ENCODE measurements around the gene GAGE10. TPM values are rescaled to one million over a fixed set of nuclear protein-coding genes. Genes with fewer than 3 reads are reported as not detected.
"Not testable (repeated sequence)": the region's sequence is repeated elsewhere in the genome, so short reads cannot be mapped to it uniquely, and the experiment has no call there.

Gene GAGE10
- total and polyA plus RNA-seq, 2 donors (not counting 3 experiments of a cell fraction or from before 2014, with no cell fraction given): not detected

DNA sequence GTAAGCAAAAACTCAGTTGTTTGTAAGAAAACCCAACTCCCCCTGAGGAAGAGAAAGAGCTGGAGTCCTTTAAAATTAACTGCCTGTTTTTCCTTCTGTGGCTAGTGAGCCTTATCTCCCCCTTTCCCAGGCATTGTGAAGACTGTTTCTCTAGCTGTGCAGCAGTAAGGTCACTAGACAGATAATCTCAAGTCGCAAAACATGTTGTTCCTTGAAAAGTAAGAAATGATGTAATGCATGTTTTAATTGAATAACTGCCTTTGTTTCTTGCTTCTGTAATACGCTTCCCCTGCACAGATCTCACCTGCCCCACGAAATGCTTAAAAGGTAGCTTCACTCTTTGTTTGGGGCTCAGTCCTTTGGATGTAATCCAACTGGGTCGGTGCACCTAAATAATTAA, 12.6 kb downstream of the GAGE10 start:
- Histone ChIP-seq H3K9me1 (replicated peaks; ENCODE audit: control insufficient read depth, extremely low read depth, insufficient read depth, low read length) (no peaks in the 10 kb centered on the region), H3K9me3 (replicated peaks; ENCODE audit: control insufficient read depth, insufficient read depth, low read length) (no peaks in the 10 kb centered on the region), H3K27ac (ENCODE audit: insufficient read depth, low read depth, low read length) (no peak overlapping the region), H3K27me3 (ENCODE audit: control insufficient read depth in 2 of 2, insufficient read depth in 2 of 2, low read length in 2 of 2) (no peaks in the 10 kb centered on the region), H3K79me2 (ENCODE audit: control insufficient read depth, insufficient read depth, low read length) (no peaks in the 10 kb centered on the region), H3K9ac (replicated peaks; ENCODE audit: extremely low read depth, insufficient read depth, low read length) (no peak overlapping the region), H3K4me3 (replicated peaks in 1 of 3; ENCODE audit: insufficient read depth in 1 of 3, low read depth in 1 of 3, low read length in 3 of 3) (no peak overlapping the region), H3K36me3 (ENCODE audit: control insufficient read depth in 2 of 2, extremely low read depth in 1 of 2, insufficient read depth in 2 of 2, low read length in 2 of 2) (no peaks in the 10 kb centered on the region), H3K4me2 (ENCODE audit: insufficient read depth, low read length) (no peak overlapping the region), H3K4me1 (ENCODE audit: control insufficient read depth, extremely low read depth, insufficient read depth, low read length) (no peaks in the 10 kb centered on the region), H2AFZ (ENCODE audit: low read depth, low read length) (no peak overlapping the region), H4K20me1 (replicated peaks; ENCODE audit: control insufficient read depth, extremely low read depth, insufficient read depth, low read length) (no peaks in the 10 kb centered on the region)
- intact Hi-C loops (cut with micrococcal nuclease): no loop called here
- BruUV-seq (replicated peaks): no TSS peak
- ChIA-PET POLR2A (no interaction called here), CTCF (no interaction called here)
- FAIRE-seq (no peak), DNase-seq (ENCODE audit: low read depth, low spot score) (no peak)
- dilution Hi-C loops (cut with MboI; ENCODE audit: extremely low pct_ligation_motif_present, low sequenced_read_pairs): no loop called here
- TF ChIP-seq POLR2A (IDR thresholded peaks at IDR 0.05; ENCODE audit: low read depth, low read length): no peak

DNA sequence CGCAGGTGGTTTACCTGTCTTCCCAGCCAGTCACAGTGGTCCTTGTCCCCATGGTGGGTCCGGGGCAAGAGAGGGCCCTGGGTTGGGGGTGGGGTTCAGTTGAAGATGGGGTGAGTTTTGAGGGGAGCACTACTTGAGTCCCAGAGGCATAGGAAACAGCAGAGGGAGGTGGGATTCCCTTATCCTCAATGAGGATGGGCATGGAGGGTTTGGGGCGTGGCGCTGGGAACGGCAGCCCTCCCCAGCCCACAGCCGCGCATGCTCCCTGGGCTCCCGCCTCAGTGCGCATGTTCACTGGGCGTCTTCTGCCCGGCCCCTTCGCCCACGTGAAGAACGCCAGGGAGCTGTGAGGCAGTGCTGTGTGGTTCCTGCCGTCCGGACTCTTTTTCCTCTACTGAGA, 18.3 kb downstream of the GAGE10 start, which contains the start of gene GAGE12J:
GAGE12J (plus strand) TSS at position 301 of the 400 bp plus-strand sequence. CDS start 1,157 bp downstream, outside the sequence.
- POLR2A ChIA-PET; H3K27me3 ChIP-seq (ENCODE audit: control insufficient read depth in 2 of 2, insufficient read depth in 2 of 2, low read length in 2 of 2): not testable (repeated sequence)

DNA sequence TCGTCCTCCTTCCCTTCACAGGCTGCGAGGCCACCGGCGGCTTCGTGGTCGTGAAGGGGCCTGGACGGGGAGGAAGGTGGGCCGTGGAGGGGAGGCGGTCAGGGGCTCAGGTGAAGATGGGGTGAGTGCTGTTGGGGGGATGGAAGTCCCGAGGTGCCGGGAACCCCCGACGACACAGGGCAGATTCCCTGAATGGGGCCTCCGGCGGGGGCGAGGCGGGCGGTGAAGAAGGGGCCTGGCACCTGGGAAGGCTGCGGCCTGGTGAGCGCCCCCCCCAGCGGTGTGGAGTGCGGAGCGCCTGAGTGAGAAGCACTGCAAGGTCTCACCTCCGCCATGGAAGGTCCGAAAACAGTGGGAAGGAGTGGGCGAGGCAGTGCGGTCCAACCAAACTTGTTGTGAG, 18.8 kb downstream of the GAGE10 start:
- DNase-seq (ENCODE audit: low read depth, low spot score); CTCF ChIA-PET; H3K4me3 ChIP-seq (replicated peaks in 1 of 3; ENCODE audit: insufficient read depth in 1 of 3, low read depth in 1 of 3, low read length in 3 of 3); H3K4me1 ChIP-seq (ENCODE audit: control insufficient read depth, extremely low read depth, insufficient read depth, low read length); intact Hi-C loops (cut with micrococcal nuclease); H2AFZ ChIP-seq (ENCODE audit: low read depth, low read length); H3K27me3 ChIP-seq (ENCODE audit: control insufficient read depth in 2 of 2, insufficient read depth in 2 of 2, low read length in 2 of 2); H3K9ac ChIP-seq (replicated peaks; ENCODE audit: extremely low read depth, insufficient read depth, low read length); FAIRE-seq; BruUV-seq (replicated peaks); H3K4me2 ChIP-seq (ENCODE audit: insufficient read depth, low read length); H3K36me3 ChIP-seq (ENCODE audit: control insufficient read depth in 2 of 2, extremely low read depth in 1 of 2, insufficient read depth in 2 of 2, low read length in 2 of 2); dilution Hi-C loops (cut with MboI; ENCODE audit: extremely low pct_ligation_motif_present, low sequenced_read_pairs); H4K20me1 ChIP-seq (replicated peaks; ENCODE audit: control insufficient read depth, extremely low read depth, insufficient read depth, low read length); H3K9me3 ChIP-seq (replicated peaks; ENCODE audit: control insufficient read depth, insufficient read depth, low read length); H3K9me1 ChIP-seq (replicated peaks; ENCODE audit: control insufficient read depth, extremely low read depth, insufficient read depth, low read length); POLR2A ChIA-PET; H3K79me2 ChIP-seq (ENCODE audit: control insufficient read depth, insufficient read depth, low read length); H3K27ac ChIP-seq (ENCODE audit: insufficient read depth, low read depth, low read length): not testable (repeated sequence)

More for the DNA sequence above, 18.3 kb downstream of the GAGE10 start, which contains the start of gene GAGE12J:
- H3K9ac ChIP-seq (replicated peaks; ENCODE audit: extremely low read depth, insufficient read depth, low read length); dilution Hi-C loops (cut with MboI; ENCODE audit: extremely low pct_ligation_motif_present, low sequenced_read_pairs); CTCF ChIA-PET; H3K9me3 ChIP-seq (replicated peaks; ENCODE audit: control insufficient read depth, insufficient read depth, low read length); H3K9me1 ChIP-seq (replicated peaks; ENCODE audit: control insufficient read depth, extremely low read depth, insufficient read depth, low read length); H3K4me2 ChIP-seq (ENCODE audit: insufficient read depth, low read length); H3K4me1 ChIP-seq (ENCODE audit: control insufficient read depth, extremely low read depth, insufficient read depth, low read length); H3K4me3 ChIP-seq (replicated peaks in 1 of 3; ENCODE audit: insufficient read depth in 1 of 3, low read depth in 1 of 3, low read length in 3 of 3); H4K20me1 ChIP-seq (replicated peaks; ENCODE audit: control insufficient read depth, extremely low read depth, insufficient read depth, low read length); H3K79me2 ChIP-seq (ENCODE audit: control insufficient read depth, insufficient read depth, low read length); FAIRE-seq; intact Hi-C loops (cut with micrococcal nuclease); H3K27ac ChIP-seq (ENCODE audit: insufficient read depth, low read depth, low read length); H2AFZ ChIP-seq (ENCODE audit: low read depth, low read length); H3K36me3 ChIP-seq (ENCODE audit: control insufficient read depth in 2 of 2, extremely low read depth in 1 of 2, insufficient read depth in 2 of 2, low read length in 2 of 2); BruUV-seq (replicated peaks); DNase-seq (ENCODE audit: low read depth, low spot score): not testable (repeated sequence)

DNA sequence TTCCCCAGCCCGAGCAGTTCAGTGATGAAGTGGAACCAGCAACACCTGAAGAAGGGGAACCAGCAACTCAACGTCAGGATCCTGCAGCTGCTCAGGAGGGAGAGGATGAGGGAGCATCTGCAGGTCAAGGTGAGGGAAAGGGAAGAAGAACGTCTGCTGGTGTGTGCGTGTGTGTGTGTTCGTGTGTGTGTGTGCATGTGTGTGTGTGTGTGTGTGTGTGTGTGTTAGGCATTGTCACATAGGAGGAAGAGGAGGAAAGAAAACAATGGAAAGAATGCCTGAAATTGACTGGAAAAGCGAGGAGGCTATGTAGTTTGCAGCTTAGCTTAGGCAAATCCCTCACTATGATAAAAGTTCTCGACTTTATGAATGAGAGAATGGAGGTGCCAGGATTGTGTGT, 20.3 kb downstream of the GAGE10 start:
- H3K27ac ChIP-seq (ENCODE audit: insufficient read depth, low read depth, low read length); CTCF ChIA-PET; H3K27me3 ChIP-seq (ENCODE audit: control insufficient read depth in 2 of 2, insufficient read depth in 2 of 2, low read length in 2 of 2); H3K36me3 ChIP-seq (ENCODE audit: control insufficient read depth in 2 of 2, extremely low read depth in 1 of 2, insufficient read depth in 2 of 2, low read length in 2 of 2); intact Hi-C loops (cut with micrococcal nuclease); dilution Hi-C loops (cut with MboI; ENCODE audit: extremely low pct_ligation_motif_present, low sequenced_read_pairs); H3K4me2 ChIP-seq (ENCODE audit: insufficient read depth, low read length); H2AFZ ChIP-seq (ENCODE audit: low read depth, low read length); POLR2A ChIA-PET; DNase-seq (ENCODE audit: low read depth, low spot score); H3K4me3 ChIP-seq (replicated peaks in 1 of 3; ENCODE audit: insufficient read depth in 1 of 3, low read depth in 1 of 3, low read length in 3 of 3); H3K79me2 ChIP-seq (ENCODE audit: control insufficient read depth, insufficient read depth, low read length); FAIRE-seq; H3K4me1 ChIP-seq (ENCODE audit: control insufficient read depth, extremely low read depth, insufficient read depth, low read length); BruUV-seq (replicated peaks); H3K9ac ChIP-seq (replicated peaks; ENCODE audit: extremely low read depth, insufficient read depth, low read length); H3K9me3 ChIP-seq (replicated peaks; ENCODE audit: control insufficient read depth, insufficient read depth, low read length); H3K9me1 ChIP-seq (replicated peaks; ENCODE audit: control insufficient read depth, extremely low read depth, insufficient read depth, low read length); H4K20me1 ChIP-seq (replicated peaks; ENCODE audit: control insufficient read depth, extremely low read depth, insufficient read depth, low read length): not testable (repeated sequence)
